Parathyroid adenoma (tissue), 2 donors: ENCODE data around the gene ZFTA.

Experiments used
- H2AFZ ChIP-seq: fragments of 300-600 bp; sonication (generic); one replicate; pipeline ENCODE4 v1.7.0; 2017; ENCODE audit warnings: antibody characterized with exemption, mild to moderate bottlenecking
- H3K27ac ChIP-seq: fragments of 300-600 bp; sonication (generic); one replicate; pipeline ENCODE4 v1.7.0; 2017
- H3K27me3 ChIP-seq: fragments of 300-600 bp; sonication (generic); one replicate; pipeline ENCODE4 v1.7.0; 2017; ENCODE audit warnings: low read length; ENCODE audit not compliant: control insufficient read depth, insufficient read depth
- H3K36me3 ChIP-seq: fragments of 300-600 bp; sonication (generic); one replicate; pipeline ENCODE4 v1.7.0; 2017; ENCODE audit warnings: low read length; ENCODE audit not compliant: control insufficient read depth, insufficient read depth
- H3K4me1 ChIP-seq: fragments of 300-600 bp; sonication (generic); one replicate; pipeline ENCODE4 v1.7.0; 2017; ENCODE audit warnings: control low read depth
- H3K4me2 ChIP-seq: fragments of 300-600 bp; sonication (generic); one replicate; pipeline ENCODE4 v1.7.0; 2017; ENCODE audit warnings: low read length
- H3K4me3 ChIP-seq: fragments of 300-600 bp; sonication (generic); one replicate; pipeline ENCODE4 v1.7.0; 2017; ENCODE audit warnings: low read depth, low read length
- H3K79me2 ChIP-seq: fragments of 300-600 bp; sonication (generic); one replicate; pipeline ENCODE4 v1.7.0; 2017; ENCODE audit warnings: control low read depth
- H3K9ac ChIP-seq: fragments of 300-600 bp; sonication (generic); one replicate; pipeline ENCODE4 v1.7.0; 2017; ENCODE audit warnings: mild to moderate bottlenecking
- H3K9me3 ChIP-seq: fragments of 300-600 bp; sonication (generic); one replicate; pipeline ENCODE4 v1.7.0; 2017; ENCODE audit warnings: low read length; ENCODE audit not compliant: control insufficient read depth
- CTCF ChIP-seq: fragments of 300-600 bp; sonication (generic); IDR thresholded peaks from one replicate; pipeline ENCODE4 v1.7.0; 2017; ENCODE audit warnings: antibody characterized with exemption, mild to moderate bottlenecking
- donor health status: primary hyperparathyroidism.

Gene ZFTA

GRCh38 chr11:63793161-63793560, 24.6 kb upstream of the ZFTA start:
- Histone ChIP-seq H3K4me1 (no peaks in the 10 kb centered on the region), H3K9ac (no peak overlapping the region), H3K4me3 (no peak overlapping the region), H3K4me2 (no peak overlapping the region), H3K9me3 (no peaks in the 10 kb centered on the region), H3K36me3 (no peaks in the 10 kb centered on the region), H3K79me2 (no peaks in the 10 kb centered on the region), H2AFZ (no peak overlapping the region), H3K27me3 (no peaks in the 10 kb centered on the region), H3K27ac (no peak overlapping the region)
- no peak for TF ChIP-seq CTCF

- H3K4me1 ChIP-seq = no peaks in the 10 kb centered on the region
- no peak overlapping the region for H2AFZ ChIP-seq
- no peaks in the 10 kb centered on the region for H3K27me3 ChIP-seq
- no peak overlapping the region for H3K4me3 ChIP-seq
- H3K9me3 ChIP-seq = no peaks in the 10 kb centered on the region
- no peaks in the 10 kb centered on the region for H3K79me2 ChIP-seq
- no peak overlapping the region for H3K4me2 ChIP-seq
- no peak for TF ChIP-seq CTCF
- no peak overlapping the region for H3K9ac ChIP-seq
- no peaks in the 10 kb centered on the region for H3K36me3 ChIP-seq
- no peak overlapping the region for H3K27ac ChIP-seq
Observed at GRCh38 chr11:63791495-63792167, 23.1 kb upstream of the ZFTA start.

- TF ChIP-seq CTCF = no peak
- H3K9ac ChIP-seq = no peak overlapping the region
- H3K79me2 ChIP-seq = no peaks in the 10 kb centered on the region
- H3K4me3 ChIP-seq = no peak overlapping the region
- no peaks in the 10 kb centered on the region for H3K27me3 ChIP-seq
- H3K4me2 ChIP-seq = no peak overlapping the region
- no peaks in the 10 kb centered on the region for H3K9me3 ChIP-seq
- H2AFZ ChIP-seq = no peak overlapping the region
- no peaks in the 10 kb centered on the region for H3K4me1 ChIP-seq
- H3K27ac ChIP-seq = no peak overlapping the region
- no peaks in the 10 kb centered on the region for H3K36me3 ChIP-seq
Observed at GRCh38 chr11:63785823-63786222, 17.2 kb upstream of the ZFTA start.

- Histone ChIP-seq H3K27ac (no peak overlapping the region), H3K9me3 (no peaks in the 10 kb centered on the region), H2AFZ (no peak overlapping the region), H3K27me3 (no peaks in the 10 kb centered on the region), H3K4me2 (no peak overlapping the region), H3K9ac (no peak overlapping the region), H3K79me2 (no peaks in the 10 kb centered on the region), H3K4me3 (no peak overlapping the region), H3K36me3 (no peaks in the 10 kb centered on the region), H3K4me1 (no peaks in the 10 kb centered on the region)
- TF ChIP-seq CTCF = no peak
Observed at GRCh38 chr11:63783925-63784592, 15.5 kb upstream of the ZFTA start.

- H3K4me3 ChIP-seq = no peak overlapping the region
- no peak for TF ChIP-seq CTCF
- H3K9me3 ChIP-seq = no peaks in the 10 kb centered on the region
- H3K27ac ChIP-seq = no peak overlapping the region
- no peak overlapping the region for H3K9ac ChIP-seq
- no peaks in the 10 kb centered on the region for H3K4me1 ChIP-seq
- H3K4me2 ChIP-seq = no peak overlapping the region
- H3K79me2 ChIP-seq = no peaks in the 10 kb centered on the region
- H3K27me3 ChIP-seq = no peaks in the 10 kb centered on the region
- no peaks in the 10 kb centered on the region for H3K36me3 ChIP-seq
- H2AFZ ChIP-seq = no peak overlapping the region
Observed at GRCh38 chr11:63782749-63783148, 14.2 kb upstream of the ZFTA start.
